Panc1 (cell line): Measurements from ENCODE around the gene ITGA3. TPM values are rescaled to one million over a fixed set of nuclear protein-coding genes. Genes with fewer than 3 reads are reported as not detected.

Experiments
- ATAC-seq: fragments of 200-7000 bp; cut with Tn5 transposase; 2 replicates; pipeline ENCODE4 v1.9.1; 2020; ENCODE audit warnings: mild to moderate bottlenecking, moderate library complexity
- BruUV-seq: library from RNA; stranded (reverse); fragments of 400-500 nt; replicated peaks from 2 replicates; lab custom pipeline; 2021; lab: Mats Ljungman, UMichigan
- CTCF ChIA-PET: fragments of 300-600 bp; sonication (Branson Sonifier 250); formaldehyde crosslinking; loops from one replicate; lab custom pipeline; 2022; ENCODE audit warnings: antibody characterized with exemption; lab: Charles Lee
- POLR2A ChIA-PET: fragments of 300-600 bp; sonication (Branson Sonifier 250); formaldehyde crosslinking; loops from one replicate; lab custom pipeline; 2022; ENCODE audit warnings: antibody characterized with exemption; lab: Charles Lee
- DNase-seq: peaks from one replicate; pipeline ENCODE4 v3.0.0-alpha.2; 2010; ENCODE audit warnings: low read depth, low spot score
- H3K27ac ChIP-seq: 2 replicates; pipeline ENCODE4 v1.5.1; 2011; ENCODE audit warnings: mild to moderate bottlenecking, low read length, inconsistent platforms
- H3K27me3 ChIP-seq: fragments of 200-500 bp; sonication (Bioruptor generic); 2 replicates; pipeline ENCODE4 v1.6.0; 2014; ENCODE audit warnings: low read length, inconsistent platforms; ENCODE audit not compliant: control insufficient read depth, insufficient read depth
- H3K36me3 ChIP-seq: fragments of 200-500 bp; sonication (Bioruptor generic); 2 replicates; pipeline ENCODE4 v1.5.1; 2014; ENCODE audit warnings: inconsistent platforms, mild to moderate bottlenecking, low read length, moderate library complexity; ENCODE audit not compliant: control insufficient read depth, insufficient read depth
- H3K4me1 ChIP-seq: 2 replicates; pipeline ENCODE4 v1.5.1; 2011; ENCODE audit warnings: inconsistent platforms, mild to moderate bottlenecking, low read length, moderate library complexity; ENCODE audit not compliant: control insufficient read depth, insufficient read depth
- H3K4me3 ChIP-seq, 2 experiments: 2 replicates each; pipeline ENCODE4 v1.5.1; 2011 to 2012; ENCODE audit warnings: low read depth in 2 of 2, low read length in 2 of 2, mild to moderate bottlenecking in 2 of 2, inconsistent platforms in 1 of 2, moderate library complexity in 1 of 2
- H3K9me3 ChIP-seq: fragments of 200-500 bp; sonication (Bioruptor generic); 2 replicates; pipeline ENCODE4 v1.5.1; 2014; ENCODE audit warnings: low read depth, mild to moderate bottlenecking, inconsistent platforms, low read length, moderate library complexity; ENCODE audit not compliant: control insufficient read depth, insufficient read depth
- CTCF ChIP-seq: fragments of 450-650 bp; IDR thresholded peaks from 2 replicates; pipeline ENCODE4 v1.5.1; 2017; ENCODE audit warnings: mild to moderate bottlenecking
- POLR2AphosphoS5 ChIP-seq: IDR thresholded peaks from 2 replicates; pipeline ENCODE4 v1.6.1; 2012; ENCODE audit warnings: mild to moderate bottlenecking, low read depth, low read length, moderate library complexity
- SIN3A ChIP-seq: IDR thresholded peaks from 2 replicates; pipeline ENCODE4 v1.6.1; 2012; ENCODE audit warnings: low read depth, mild to moderate bottlenecking, low read length, moderate library complexity, borderline replicate concordance; ENCODE audit not compliant: insufficient read depth
- TCF7L2 ChIP-seq: IDR thresholded peaks from 2 replicates; pipeline ENCODE4 v1.6.1; 2011; ENCODE audit warnings: mild to moderate bottlenecking, low read depth, low read length, inconsistent platforms
- in situ Hi-C: cut with HindIII; loops from 2 replicates; pipeline ENCODE4 v1.10.0; 2016; ENCODE audit warnings: low sequenced_read_pairs, low pct_unique_long_range_greater_than_20kb
- intact Hi-C: fragments of 100-400 bp; cut with micrococcal nuclease; formaldehyde crosslinking; loops from one replicate; pipeline ENCODE4 v1.10.0; 2022; ENCODE audit not compliant: unreplicated experiment
- total RNA-seq: library from RNA; stranded (reverse); gene quantifications from one replicate; pipeline ENCODE4 v1.2.1, GENCODE V29; 2021; ENCODE audit not compliant: unreplicated experiment
- TF ChIP-seq, protein P1 (sequence below), 2 experiments: IDR thresholded peaks; 2 replicates each; pipeline ENCODE4 v1.6.1; 2011 to 2012; ENCODE audit warnings: low read depth in 2 of 2, control low read depth in 1 of 2, low read length in 1 of 2, mild to moderate bottlenecking in 1 of 2, moderate library complexity in 1 of 2; ENCODE audit not compliant: insufficient read depth in 1 of 2

The ITGA3 gene
- total RNA-seq, 1 experiment from 2014 or later: 439 TPM

GRCh38 chr17:50035421-50035879 is 20.5 kb upstream of the ITGA3 start:
- intact Hi-C loops (no loop called here), in situ Hi-C loops (no loop called here)
- CTCF ChIA-PET: interaction anchor here (0.9 kb wide), 1 partner anchor 465 kb away, joined by 3 read pairs; no protein-coding TSS in a partner anchor
- Histone ChIP-seq H3K4me3 (no peak overlapping the region), H3K9me3 (no peaks in the 10 kb centered on the region), H3K27me3 (no peaks in the 10 kb centered on the region), H3K4me1 (peaks cover 36% of the 10 kb centered on the region), H3K27ac (peak overlapping the region; percentile 65), H3K36me3 (no peaks in the 10 kb centered on the region)
- POLR2A ChIA-PET: no interaction called here
- no peak for DNase-seq
- ATAC-seq: peak; percentile 57
- BruUV-seq: no TSS peak
- TF ChIP-seq, protein P1, sequence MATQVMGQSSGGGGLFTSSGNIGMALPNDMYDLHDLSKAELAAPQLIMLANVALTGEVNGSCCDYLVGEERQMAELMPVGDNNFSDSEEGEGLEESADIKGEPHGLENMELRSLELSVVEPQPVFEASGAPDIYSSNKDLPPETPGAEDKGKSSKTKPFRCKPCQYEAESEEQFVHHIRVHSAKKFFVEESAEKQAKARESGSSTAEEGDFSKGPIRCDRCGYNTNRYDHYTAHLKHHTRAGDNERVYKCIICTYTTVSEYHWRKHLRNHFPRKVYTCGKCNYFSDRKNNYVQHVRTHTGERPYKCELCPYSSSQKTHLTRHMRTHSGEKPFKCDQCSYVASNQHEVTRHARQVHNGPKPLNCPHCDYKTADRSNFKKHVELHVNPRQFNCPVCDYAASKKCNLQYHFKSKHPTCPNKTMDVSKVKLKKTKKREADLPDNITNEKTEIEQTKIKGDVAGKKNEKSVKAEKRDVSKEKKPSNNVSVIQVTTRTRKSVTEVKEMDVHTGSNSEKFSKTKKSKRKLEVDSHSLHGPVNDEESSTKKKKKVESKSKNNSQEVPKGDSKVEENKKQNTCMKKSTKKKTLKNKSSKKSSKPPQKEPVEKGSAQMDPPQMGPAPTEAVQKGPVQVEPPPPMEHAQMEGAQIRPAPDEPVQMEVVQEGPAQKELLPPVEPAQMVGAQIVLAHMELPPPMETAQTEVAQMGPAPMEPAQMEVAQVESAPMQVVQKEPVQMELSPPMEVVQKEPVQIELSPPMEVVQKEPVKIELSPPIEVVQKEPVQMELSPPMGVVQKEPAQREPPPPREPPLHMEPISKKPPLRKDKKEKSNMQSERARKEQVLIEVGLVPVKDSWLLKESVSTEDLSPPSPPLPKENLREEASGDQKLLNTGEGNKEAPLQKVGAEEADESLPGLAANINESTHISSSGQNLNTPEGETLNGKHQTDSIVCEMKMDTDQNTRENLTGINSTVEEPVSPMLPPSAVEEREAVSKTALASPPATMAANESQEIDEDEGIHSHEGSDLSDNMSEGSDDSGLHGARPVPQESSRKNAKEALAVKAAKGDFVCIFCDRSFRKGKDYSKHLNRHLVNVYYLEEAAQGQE (IDR thresholded peaks at IDR 0.05; ENCODE audit: insufficient read depth in 1 of 2, low read depth in 2 of 2, low read length in 1 of 2): no peak
- TF ChIP-seq POLR2AphosphoS5 (no peak), SIN3A (no peak), TCF7L2 (peak; percentile 42; the same call in 1 of the 2 replicates), CTCF (no peak)

DNA sequence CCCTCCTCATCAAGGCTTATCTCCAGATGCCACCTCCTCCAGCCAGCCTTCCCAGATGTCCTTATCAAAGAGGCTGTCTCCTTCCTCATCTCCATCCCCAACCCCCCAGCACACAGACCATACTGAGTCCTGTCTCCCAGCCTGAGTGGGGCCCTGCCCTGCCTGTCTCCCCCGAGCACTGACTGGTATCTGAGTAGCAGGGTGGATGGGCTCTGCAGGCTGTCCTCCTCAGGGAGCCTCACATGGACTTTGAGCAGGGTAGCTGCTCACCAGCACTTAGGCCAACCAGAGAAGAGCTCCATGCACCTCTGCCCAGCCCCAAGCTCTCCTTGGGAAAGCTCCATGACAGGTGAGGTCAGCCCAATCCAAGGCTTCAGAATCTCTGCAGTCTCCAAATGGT is 20.0 kb upstream of the ITGA3 start:
- intact Hi-C loops: no loop called here
- peak overlapping the region; percentile 65 for H3K27ac ChIP-seq
- CTCF ChIA-PET: interaction anchor here (0.9 kb wide), 1 partner anchor 466 kb away, joined by 3 read pairs; no protein-coding TSS in a partner anchor

More for the DNA sequence above, 20.0 kb upstream of the ITGA3 start:
- POLR2A ChIA-PET: no interaction called here
- TF ChIP-seq SIN3A (no peak), TCF7L2 (no peak), CTCF (no peak), POLR2AphosphoS5 (no peak)
- TF ChIP-seq, protein P1 (IDR thresholded peaks at IDR 0.05; ENCODE audit: insufficient read depth in 1 of 2, low read depth in 2 of 2, low read length in 1 of 2): no peak
- Histone ChIP-seq H3K27me3 (no peaks in the 10 kb centered on the region), H3K9me3 (no peaks in the 10 kb centered on the region), H3K4me1 (peaks cover 36% of the 10 kb centered on the region), H3K36me3 (no peaks in the 10 kb centered on the region), H3K4me3 (no peak overlapping the region)
- BruUV-seq: no TSS peak
- in situ Hi-C loops: no loop called here
- DNase-seq: no peak
- no peak; the same call in 1 of the 2 replicates for ATAC-seq
